Activated naive CD8-positive, alpha-beta T cell (primary cell): Measurements from ENCODE around the gene DTNBP1.
"Not testable (repeated sequence)": the region's sequence is repeated elsewhere in the genome, so short reads cannot be mapped to it uniquely, and the experiment has no call there.

Experiments used
- H3K27ac Mint-ChIP-seq: one replicate; pipeline ENCODE4 v1.8.0; 2021; ENCODE audit warnings: mixed read lengths
- H3K27me3 Mint-ChIP-seq: one replicate; pipeline ENCODE4 v1.8.0; 2021; ENCODE audit warnings: mixed read lengths
- H3K36me3 Mint-ChIP-seq: one replicate; pipeline ENCODE4 v1.8.0; 2021; ENCODE audit warnings: mixed read lengths
- H3K4me1 Mint-ChIP-seq: one replicate; pipeline ENCODE4 v1.8.0; 2021; ENCODE audit warnings: low read depth, mixed read lengths
- H3K4me3 Mint-ChIP-seq: one replicate; pipeline ENCODE4 v1.8.0; 2021; ENCODE audit warnings: mild to moderate bottlenecking, mixed read lengths
- H3K9me3 Mint-ChIP-seq: one replicate; pipeline ENCODE4 v1.8.0; 2021; ENCODE audit warnings: low read depth, mixed read lengths

DTNBP1 gene

GRCh38 chr6:15677822-15678221 is 15.0 kb upstream of the DTNBP1 start:
- H3K36me3 Mint-ChIP-seq = no peaks in the 10 kb centered on the region
- H3K27me3 Mint-ChIP-seq = peaks cover 1% of the 10 kb centered on the region
- H3K4me1 Mint-ChIP-seq = no peaks in the 10 kb centered on the region
- H3K9me3 Mint-ChIP-seq = no peaks in the 10 kb centered on the region
- H3K4me3 Mint-ChIP-seq = no peak overlapping the region
- no peak overlapping the region for H3K27ac Mint-ChIP-seq

GRCh38 chr6:15675536-15676220 is 12.8 kb upstream of the DTNBP1 start:
- no peak overlapping the region for H3K4me3 Mint-ChIP-seq
- H3K4me1 Mint-ChIP-seq = no peaks in the 10 kb centered on the region
- no peaks in the 10 kb centered on the region for H3K9me3 Mint-ChIP-seq
- peaks cover 3% of the 10 kb centered on the region for H3K27me3 Mint-ChIP-seq
- no peak overlapping the region for H3K27ac Mint-ChIP-seq
- H3K36me3 Mint-ChIP-seq = no peaks in the 10 kb centered on the region

- no peak overlapping the region for H3K27ac Mint-ChIP-seq
- H3K4me1 Mint-ChIP-seq = no peaks in the 10 kb centered on the region
- H3K27me3 Mint-ChIP-seq = peaks cover 2% of the 10 kb centered on the region
- no peak overlapping the region for H3K4me3 Mint-ChIP-seq
- H3K9me3 Mint-ChIP-seq = no peaks in the 10 kb centered on the region
- no peaks in the 10 kb centered on the region for H3K36me3 Mint-ChIP-seq
Measured at GRCh38 chr6:15674690-15675386, 12.0 kb upstream of the DTNBP1 start.

GRCh38 chr6:15673666-15674065 is 10.8 kb upstream of the DTNBP1 start:
- no peaks in the 10 kb centered on the region for H3K4me1 Mint-ChIP-seq
- no peaks in the 10 kb centered on the region for H3K36me3 Mint-ChIP-seq

GRCh38 chr6:15672818-15673217 is 10.0 kb upstream of the DTNBP1 start:
- Mint-ChIP-seq H3K4me3 (no peak overlapping the region), H3K27ac (no peak overlapping the region)

More at GRCh38 chr6:15673666-15674065, 10.8 kb upstream of the DTNBP1 start:
- H3K4me3 Mint-ChIP-seq = no peak overlapping the region
- no peak overlapping the region for H3K27ac Mint-ChIP-seq
- H3K9me3 Mint-ChIP-seq = no peaks in the 10 kb centered on the region
- H3K27me3 Mint-ChIP-seq = peaks cover 2% of the 10 kb centered on the region

GRCh38 chr6:15672291-15672690 is 9.5 kb upstream of the DTNBP1 start:
- no peaks in the 10 kb centered on the region for H3K9me3 Mint-ChIP-seq
- H3K27me3 Mint-ChIP-seq = peaks cover 2% of the 10 kb centered on the region
- H3K36me3 Mint-ChIP-seq = no peaks in the 10 kb centered on the region
- H3K27ac Mint-ChIP-seq = no peak overlapping the region
- H3K4me1 Mint-ChIP-seq = no peaks in the 10 kb centered on the region
- H3K4me3 Mint-ChIP-seq = no peak overlapping the region

More at GRCh38 chr6:15672818-15673217, 10.0 kb upstream of the DTNBP1 start:
- Mint-ChIP-seq H3K4me1 (no peaks in the 10 kb centered on the region), H3K36me3 (no peaks in the 10 kb centered on the region), H3K9me3 (no peaks in the 10 kb centered on the region), H3K27me3 (peaks cover 2% of the 10 kb centered on the region)

GRCh38 chr6:15668918-15669317 is 6.1 kb upstream of the DTNBP1 start:
- Mint-ChIP-seq H3K9me3 (no peaks in the 10 kb centered on the region), H3K4me3 (no peak overlapping the region), H3K27me3 (peaks cover 2% of the 10 kb centered on the region), H3K36me3 (no peaks in the 10 kb centered on the region), H3K27ac (no peak overlapping the region), H3K4me1 (peaks cover under 1% of the 10 kb centered on the region)

- H3K27ac Mint-ChIP-seq, H3K36me3 Mint-ChIP-seq: not testable (repeated sequence)
Measured at GRCh38 chr6:15666896-15667295, 4.1 kb upstream of the DTNBP1 start.

GRCh38 chr6:15665237-15665636 is 2.4 kb upstream of the DTNBP1 start:
- H3K4me3 Mint-ChIP-seq = no peak overlapping the region
- no peaks in the 10 kb centered on the region for H3K27me3 Mint-ChIP-seq
- no peaks in the 10 kb centered on the region for H3K9me3 Mint-ChIP-seq
- no peak overlapping the region for H3K27ac Mint-ChIP-seq
- H3K4me1 Mint-ChIP-seq = peaks cover 18% of the 10 kb centered on the region
- no peaks in the 10 kb centered on the region for H3K36me3 Mint-ChIP-seq

More at GRCh38 chr6:15666896-15667295, 4.1 kb upstream of the DTNBP1 start:
- not testable (repeated sequence) for H3K27me3 Mint-ChIP-seq, H3K4me3 Mint-ChIP-seq, H3K4me1 Mint-ChIP-seq, H3K9me3 Mint-ChIP-seq

- Mint-ChIP-seq H3K27me3 (no peaks in the 10 kb centered on the region), H3K27ac (peak overlapping the region; percentile 62), H3K4me3 (peak overlapping the region; percentile 86), H3K36me3 (peaks cover 2% of the 10 kb centered on the region), H3K4me1 (peaks cover 25% of the 10 kb centered on the region), H3K9me3 (no peaks in the 10 kb centered on the region)
Measured at GRCh38 chr6:15663130-15663871, 473 bp upstream of the DTNBP1 start.

GRCh38 chr6:15661853-15662325 is 939 bp downstream of the DTNBP1 start:
- H3K27me3 Mint-ChIP-seq = no peaks in the 10 kb centered on the region
- H3K4me3 Mint-ChIP-seq = peak overlapping the region; percentile 85
- no peaks in the 10 kb centered on the region for H3K9me3 Mint-ChIP-seq
- H3K27ac Mint-ChIP-seq = peak overlapping the region; percentile 51
- H3K36me3 Mint-ChIP-seq = peaks cover 2% of the 10 kb centered on the region
- peaks cover 35% of the 10 kb centered on the region for H3K4me1 Mint-ChIP-seq

- Mint-ChIP-seq H3K27ac (no peak overlapping the region), H3K4me1 (peaks cover 47% of the 10 kb centered on the region), H3K4me3 (no peak overlapping the region), H3K27me3 (no peaks in the 10 kb centered on the region), H3K9me3 (no peaks in the 10 kb centered on the region), H3K36me3 (peaks cover 2% of the 10 kb centered on the region)
Measured at GRCh38 chr6:15659181-15659580, 3.6 kb downstream of the DTNBP1 start.

- Mint-ChIP-seq H3K36me3 (peaks cover 2% of the 10 kb centered on the region), H3K9me3 (no peaks in the 10 kb centered on the region), H3K27me3 (no peaks in the 10 kb centered on the region), H3K27ac (no peak overlapping the region), H3K4me3 (no peak overlapping the region), H3K4me1 (peaks cover 48% of the 10 kb centered on the region)
Measured at GRCh38 chr6:15658181-15658744, 4.6 kb downstream of the DTNBP1 start.

GRCh38 chr6:15657290-15657689 is 5.5 kb downstream of the DTNBP1 start:
- Mint-ChIP-seq H3K27me3 (no peaks in the 10 kb centered on the region), H3K4me1 (peaks cover 54% of the 10 kb centered on the region), H3K27ac (peak overlapping the region; percentile 19), H3K36me3 (peaks cover 2% of the 10 kb centered on the region), H3K9me3 (no peaks in the 10 kb centered on the region), H3K4me3 (no peak overlapping the region)

GRCh38 chr6:15656145-15656544 is 6.7 kb downstream of the DTNBP1 start:
- Mint-ChIP-seq H3K27me3 (no peaks in the 10 kb centered on the region), H3K36me3 (peaks cover 2% of the 10 kb centered on the region), H3K4me1 (peaks cover 51% of the 10 kb centered on the region), H3K4me3 (no peak overlapping the region), H3K27ac (no peak overlapping the region), H3K9me3 (no peaks in the 10 kb centered on the region)
